NCI-H1436 treated with DMSO at 0.1 percent for 48 hours (cell line): ENCODE data around the gene GCNA.
A peak's percentile ranks its signal among the peaks of the same experiment; 100 is the strongest.
"Not testable (repeated sequence)": the region's sequence is repeated elsewhere in the genome, so short reads cannot be mapped to it uniquely, and the experiment has no call there.

Experiments
- DNase-seq: peaks from one replicate; lab custom pipeline; 2025; lab: John Stamatoyannopoulos, UW

Gene GCNA

GRCh38 chrX:71578253-71579135, at the start of gene GCNA:
TSS of gene GCNA (plus strand) at chrX:71578437. CDS start at chrX:71580822, 2,385 bp downstream.
- no peak for DNase-seq

GRCh38 chrX:71532078-71532752, 46.0 kb upstream of the GCNA start:
- DNase-seq = no peak

GRCh38 chrX:71532753-71533425, 45.3 kb upstream of the GCNA start, which contains the start of gene OGT:
TSS of gene OGT (plus strand) at chrX:71533104. CDS start at chrX:71533300, 196 bp downstream.
- DNase-seq = peak; percentile 77

GRCh38 chrX:71533516-71533850, 44.8 kb upstream of the GCNA start:
- DNase-seq = no peak

DNA sequence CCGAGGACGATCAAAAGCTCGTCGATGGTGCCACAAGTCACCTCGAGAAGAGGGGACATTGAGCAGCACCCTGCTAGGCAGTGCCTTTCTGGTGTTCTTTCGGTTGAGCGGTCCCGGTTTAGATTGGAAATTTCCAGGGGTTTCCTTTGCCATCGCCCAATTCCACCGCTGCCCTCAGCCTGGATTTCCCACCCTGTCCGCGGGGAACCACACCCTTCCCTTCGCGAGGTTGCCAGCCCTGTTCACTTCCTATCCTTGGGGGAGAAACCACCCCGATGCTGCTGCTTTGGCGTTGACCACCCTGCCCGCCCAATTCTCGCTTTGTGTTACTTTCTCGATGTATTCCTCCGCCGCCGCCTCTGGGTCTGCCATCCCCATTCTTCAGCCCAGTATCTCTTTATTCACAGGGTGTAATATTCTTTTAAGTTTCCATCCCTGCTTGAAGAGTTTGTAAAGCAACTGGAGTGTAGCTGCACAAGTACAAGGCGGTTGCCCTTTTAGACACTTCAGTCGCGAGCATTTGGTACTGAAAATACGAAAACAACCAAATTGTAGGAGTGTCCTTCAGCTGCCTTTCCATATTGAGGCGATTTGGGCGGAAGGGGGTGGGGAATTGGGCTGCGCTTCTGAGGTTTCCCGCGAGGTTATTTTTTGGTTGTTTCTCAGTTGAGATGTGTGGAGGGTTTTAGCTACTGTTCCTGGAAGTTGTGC, 44.2 kb upstream of the GCNA start:
- no peak for DNase-seq

DNA sequence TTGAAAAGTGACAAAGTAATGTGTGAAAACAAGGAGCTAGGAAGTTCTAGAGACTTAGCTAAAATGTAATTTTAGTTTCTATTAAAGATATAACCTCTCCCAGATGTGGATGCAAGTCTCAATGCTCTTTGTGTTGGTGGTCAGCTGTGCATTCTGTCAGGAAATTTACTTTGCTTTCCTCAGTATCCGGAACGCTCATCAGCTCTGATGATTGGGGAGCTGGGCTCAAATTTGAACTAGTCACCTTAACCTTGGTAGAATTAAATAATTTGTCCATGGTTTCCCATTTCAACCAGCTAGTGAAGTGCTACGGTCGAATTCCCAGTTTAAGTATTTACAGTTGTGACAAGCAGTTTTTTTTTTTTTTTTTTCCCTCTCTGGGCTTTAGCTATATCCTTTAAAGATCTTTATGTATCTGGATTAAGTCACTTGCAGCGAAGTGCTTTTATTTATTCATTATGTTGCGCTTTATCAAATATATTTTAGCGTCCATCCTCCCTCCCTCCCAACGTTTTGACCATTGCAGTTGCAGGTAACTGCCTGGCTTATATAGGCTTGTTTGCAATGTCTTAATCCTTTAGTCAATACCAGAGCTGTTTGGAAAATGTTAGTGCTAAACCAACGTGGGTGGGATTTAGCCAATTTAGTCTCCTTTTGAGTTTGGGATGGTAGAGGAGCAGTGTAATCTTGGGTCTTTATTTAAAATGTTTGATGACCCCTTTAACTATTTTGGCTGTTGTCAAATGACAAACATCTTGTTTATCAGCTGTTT, 43.3 kb upstream of the GCNA start:
- DNase-seq = no peak

GRCh38 chrX:71536285-71536684, 42.0 kb upstream of the GCNA start:
- no peak for DNase-seq

GRCh38 chrX:71537743-71538142, 40.5 kb upstream of the GCNA start:
- DNase-seq = no peak

GRCh38 chrX:71540801-71541200, 37.4 kb upstream of the GCNA start:
- DNase-seq = no peak

DNA sequence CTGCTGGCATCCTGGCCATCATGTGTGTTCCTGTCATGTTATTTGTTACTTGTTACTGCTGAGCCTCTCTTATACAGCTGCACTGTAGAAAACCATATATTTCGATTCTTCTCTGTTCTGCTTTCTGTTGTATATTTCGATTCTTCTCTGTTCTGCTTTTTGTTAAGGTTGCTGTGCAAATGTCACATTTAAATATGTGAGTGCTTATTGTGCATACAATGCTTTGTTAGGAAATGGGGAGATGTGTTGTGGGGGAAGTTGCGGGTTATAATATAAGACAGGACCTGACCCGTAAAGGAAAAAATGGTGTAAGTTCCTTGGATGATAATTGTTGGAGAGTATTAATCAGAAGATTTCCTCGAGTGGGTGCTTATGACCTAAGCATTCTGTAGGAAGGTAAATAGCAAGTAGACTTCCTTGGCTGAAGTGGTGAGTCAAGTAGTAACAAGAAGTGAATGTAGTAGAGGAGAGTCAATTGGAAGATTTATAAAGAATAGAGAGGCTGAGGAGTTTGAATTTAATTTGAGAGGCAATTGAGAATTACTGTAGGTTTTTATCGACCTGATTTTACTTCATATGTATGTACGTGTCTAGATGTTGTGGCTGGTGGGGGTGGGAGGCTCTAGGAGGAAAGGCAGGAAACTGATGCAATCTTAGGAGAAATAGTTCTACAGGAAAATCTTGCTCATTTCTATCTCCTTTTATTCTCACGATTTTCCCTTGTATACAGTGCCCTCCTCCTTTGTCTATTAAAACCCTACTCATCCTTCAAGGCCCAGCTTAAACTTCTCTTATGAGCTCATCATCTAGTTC, 36.8 kb upstream of the GCNA start:
- DNase-seq = no peak

- DNase-seq = no peak
These were observed 35.8 kb upstream of the GCNA start for GRCh38 chrX:71542411-71542810.

DNA sequence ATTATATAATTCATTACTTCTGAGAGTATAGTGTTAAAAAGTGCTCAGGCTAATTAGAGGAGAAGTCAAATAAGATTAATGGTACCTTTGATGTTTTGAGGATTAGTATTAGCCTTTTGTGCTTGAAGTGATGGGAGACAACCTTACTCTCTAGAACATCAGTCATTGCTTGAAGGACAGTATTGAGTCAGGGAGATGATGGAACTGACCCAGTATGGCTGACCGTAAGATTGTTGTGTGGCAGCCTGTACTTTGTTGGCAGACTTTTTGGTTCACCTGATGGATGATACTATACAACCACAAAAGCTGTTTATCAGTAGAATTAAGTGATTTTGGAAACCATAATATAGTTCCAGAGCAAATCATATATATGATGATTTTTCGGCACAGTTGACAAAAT, 35.4 kb upstream of the GCNA start:
- no peak for DNase-seq

DNA sequence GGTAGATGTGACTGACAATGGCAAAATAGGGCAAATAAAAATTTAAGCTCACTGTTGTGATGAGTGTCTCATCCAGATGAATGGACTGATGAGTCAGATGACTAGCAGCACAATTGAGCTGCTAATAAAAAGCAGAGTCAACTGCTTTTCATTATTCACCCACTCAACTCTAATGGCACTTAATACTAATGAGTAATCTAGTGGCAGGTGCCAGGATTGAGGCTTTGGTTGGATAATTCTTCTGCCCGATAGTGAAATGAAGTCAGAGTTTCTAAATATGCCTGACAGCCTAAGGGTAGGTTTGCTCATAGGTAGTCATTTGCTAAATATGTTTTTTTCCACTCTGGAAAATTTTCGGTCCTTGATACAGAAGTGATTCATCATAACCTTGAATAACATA, 34.9 kb upstream of the GCNA start:
- no peak for DNase-seq

DNA sequence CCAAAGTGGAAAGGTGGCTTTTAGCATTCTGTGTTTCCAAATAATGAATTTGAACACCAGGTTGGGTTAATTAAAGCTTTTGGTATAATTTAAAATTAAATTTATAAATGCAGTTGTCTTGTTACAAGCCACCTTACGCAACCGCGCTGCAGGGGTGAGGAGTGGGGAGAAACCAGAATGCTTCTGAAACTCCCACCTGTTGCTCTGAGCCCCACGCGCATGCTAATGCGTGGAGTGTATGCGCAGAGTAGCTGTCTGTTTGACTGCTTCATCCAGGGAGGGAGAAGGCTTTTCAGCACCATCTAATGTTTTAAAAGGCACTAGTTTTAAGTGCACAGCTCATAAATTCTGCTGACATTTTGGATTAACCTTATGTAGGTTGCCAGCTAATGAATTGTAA, 32.9 kb upstream of the GCNA start:
- DNase-seq = no peak

- no peak for DNase-seq
These were observed 31.4 kb upstream of the GCNA start for GRCh38 chrX:71546879-71547278.

DNA sequence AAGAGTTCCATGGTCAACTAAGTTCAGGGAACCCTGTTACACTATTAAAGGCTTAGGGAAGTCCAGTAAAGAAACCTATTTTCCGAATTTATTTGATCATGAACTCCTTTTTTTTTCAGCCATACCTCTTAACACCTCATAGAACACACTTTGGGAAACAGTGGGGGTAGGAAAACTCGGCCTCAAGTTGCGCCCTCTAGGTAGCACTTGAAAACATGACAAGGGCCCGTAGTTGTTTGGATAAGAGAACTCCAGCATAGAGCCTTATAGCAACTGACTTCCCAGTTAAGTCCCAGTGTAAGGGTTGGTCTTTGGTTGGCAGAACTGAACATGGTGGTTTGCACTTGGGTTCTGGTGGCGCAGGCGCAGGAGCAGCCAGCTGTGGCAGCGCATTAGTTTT, 30.9 kb upstream of the GCNA start:
- DNase-seq = no peak

DNA sequence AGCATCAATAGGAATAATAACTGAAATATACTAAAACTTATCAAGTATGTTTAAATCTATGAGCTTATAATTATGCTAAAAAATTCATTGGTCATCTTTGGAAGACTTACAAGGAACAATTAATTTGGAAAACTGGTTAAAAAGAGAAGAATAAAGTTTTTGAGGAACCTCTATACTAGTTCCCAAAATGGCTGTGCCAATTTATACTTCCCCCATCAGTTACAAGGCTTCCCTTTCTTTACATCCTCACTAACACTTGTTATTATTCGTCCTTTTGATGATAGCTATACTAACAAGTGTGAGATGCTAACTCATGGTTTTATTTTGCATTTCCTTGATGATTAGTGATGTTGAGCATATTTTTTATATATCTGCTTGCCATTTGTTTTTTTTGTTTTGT, 28.3 kb upstream of the GCNA start:
- DNase-seq = no peak

DNA sequence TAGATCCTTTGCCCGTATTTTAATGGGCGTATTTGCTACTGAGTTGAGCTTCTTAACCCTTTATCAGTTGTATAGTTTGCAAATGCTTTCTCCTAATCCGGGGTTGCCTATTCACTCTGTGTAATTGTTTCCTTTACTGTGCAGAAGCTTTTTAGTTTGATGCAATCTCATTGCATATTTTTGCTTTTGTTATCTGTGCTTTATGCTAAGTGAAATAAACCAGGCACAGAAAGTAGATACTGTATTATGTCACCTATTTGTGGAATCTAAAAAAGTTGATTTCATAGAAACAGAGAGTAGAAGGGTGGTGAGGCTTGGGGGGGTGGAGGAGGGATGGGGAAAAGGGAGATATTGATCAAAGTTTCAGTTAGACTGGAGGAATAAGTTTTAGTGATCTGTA, 27.7 kb upstream of the GCNA start:
- DNase-seq = no peak

DNA sequence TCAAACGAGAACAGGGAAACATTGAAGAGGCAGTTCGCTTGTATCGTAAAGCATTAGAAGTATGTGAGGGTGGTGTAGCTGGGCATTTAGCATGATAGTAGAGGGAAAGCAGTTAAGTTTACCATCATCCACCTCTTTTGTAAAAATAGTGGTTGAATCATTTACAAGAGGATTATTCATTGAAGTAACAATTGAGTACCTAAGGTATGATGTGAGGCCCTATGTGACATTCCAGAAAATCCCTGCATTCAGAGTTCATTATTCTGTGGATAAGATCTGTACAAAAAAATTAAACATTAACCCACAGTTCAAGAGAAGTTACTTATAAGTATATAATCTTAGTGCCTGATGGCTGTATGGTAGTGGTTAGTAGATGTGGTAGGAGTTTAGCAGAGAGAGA, 22.2 kb upstream of the GCNA start:
- DNase-seq = no peak

DNA sequence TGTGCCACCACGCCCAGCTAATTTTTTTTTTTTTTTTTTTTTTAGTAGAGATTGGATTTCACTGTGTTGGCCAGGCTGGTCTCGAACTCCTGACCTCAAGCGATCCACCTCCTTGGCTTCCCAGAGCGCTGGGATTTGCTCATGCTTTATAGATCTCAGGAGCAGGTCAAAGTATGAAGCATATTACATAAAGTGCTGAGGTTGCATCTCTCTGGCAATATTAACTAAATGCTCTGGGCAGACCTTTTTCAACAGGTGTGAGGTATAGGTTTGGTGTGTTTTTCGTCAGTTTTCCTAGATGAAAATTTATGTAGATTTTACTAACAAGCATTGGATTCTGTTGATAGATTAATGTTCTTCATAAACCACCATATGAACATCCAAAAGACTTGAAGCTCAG, 19.3 kb upstream of the GCNA start:
- no peak for DNase-seq

DNA sequence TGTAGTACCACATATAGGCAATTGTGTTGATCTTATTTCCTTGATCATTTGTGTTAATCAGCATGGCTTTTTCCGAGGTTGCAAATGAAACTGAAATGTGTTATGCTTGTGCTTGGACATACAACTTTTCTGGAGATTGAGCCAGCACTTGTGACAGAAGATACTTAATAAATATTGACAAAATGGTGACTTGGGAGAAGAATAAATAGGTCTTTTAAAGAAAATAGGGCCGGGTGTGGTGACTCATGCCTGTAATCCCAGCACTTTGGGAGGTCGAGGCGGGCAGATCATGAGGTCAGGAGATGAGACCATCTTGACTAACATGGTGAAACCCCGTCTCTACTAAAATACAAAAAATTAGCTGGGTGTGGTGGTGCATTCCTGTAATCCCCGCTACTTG, 18.5 kb upstream of the GCNA start:
- not testable (repeated sequence) for DNase-seq
